HepG2 (cell line): Measurements from ENCODE around the gene CFL1. TPM values are rescaled to one million over a fixed set of nuclear protein-coding genes. Genes with fewer than 3 reads are reported as not detected.

Experiments used
- IKZF5 ChIP-seq: IDR thresholded peaks from 2 replicates; pipeline ENCODE4 v1.6.1; 2018; ENCODE audit warnings: missing genetic modification reagents, mild to moderate bottlenecking, missing compliant biosample characterization
- JDP2 ChIP-seq: sonication (generic); formaldehyde crosslinking; IDR thresholded peaks from 2 replicates; pipeline ENCODE4 v1.8.1; 2022; ENCODE audit warnings: missing genetic modification reagents, borderline replicate concordance
- KMT2A ChIP-seq: sonication (generic); formaldehyde crosslinking; IDR thresholded peaks from 2 replicates; pipeline ENCODE4 v1.4.0; 2020; ENCODE audit warnings: missing genetic modification reagents
- MTA1 ChIP-seq: sonication (generic); formaldehyde crosslinking; IDR thresholded peaks from 2 replicates; pipeline ENCODE4 v1.4.0; 2020; ENCODE audit warnings: missing genetic modification reagents, mild to moderate bottlenecking, borderline replicate concordance
- MTF1 ChIP-seq: sonication (generic); formaldehyde crosslinking; IDR thresholded peaks from 2 replicates; pipeline ENCODE4 v1.5.0; 2020; ENCODE audit warnings: missing genetic modification reagents
- NR2F1 ChIP-seq, 2 experiments: fragments of 450-650 bp in 1 of 2; formaldehyde crosslinking in 1 of 2; IDR thresholded peaks; 2 replicates each; pipeline versions ENCODE4 v1.5.0 to v1.6.1; 2016 to 2020; ENCODE audit warnings: mild to moderate bottlenecking in 1 of 2, missing compliant biosample characterization in 1 of 2, missing genetic modification reagents in 1 of 2, moderate library complexity in 1 of 2
- PHF20 ChIP-seq: sonication (generic); formaldehyde crosslinking; IDR thresholded peaks from 2 replicates; pipeline ENCODE4 v1.5.0; 2020; ENCODE audit warnings: mild to moderate bottlenecking, missing genetic modification reagents
- SIX4 ChIP-seq: sonication (generic); formaldehyde crosslinking; IDR thresholded peaks from 2 replicates; pipeline ENCODE4 v1.4.0; 2020; ENCODE audit warnings: missing genetic modification reagents
- SP1 ChIP-seq, 2 experiments: fragments of 450-650 bp in 1 of 2; sonication (generic) in 1 of 2; formaldehyde crosslinking in 1 of 2; IDR thresholded peaks; 2 replicates each; pipeline versions ENCODE4 v1.4.0 to v1.6.1; 2016 to 2020; ENCODE audit warnings: missing genetic modification reagents in 1 of 2
- TCF7 ChIP-seq: sonication (generic); IDR thresholded peaks from 2 replicates; pipeline ENCODE4 v1.6.1; 2016; ENCODE audit warnings: antibody characterized with exemption, low read depth
- ZFP36L2 ChIP-seq: sonication (generic); formaldehyde crosslinking; IDR thresholded peaks from 2 replicates; pipeline ENCODE4 v1.4.0; 2020; ENCODE audit warnings: missing genetic modification reagents
- ZNF207 ChIP-seq: fragments of 450-650 bp; IDR thresholded peaks from 2 replicates; pipeline ENCODE4 v1.6.1; 2016; ENCODE audit warnings: antibody characterized with exemption, borderline replicate concordance
- ZNF224 ChIP-seq: sonication (generic); formaldehyde crosslinking; IDR thresholded peaks from 2 replicates; pipeline ENCODE4 v1.5.0; 2020; ENCODE audit warnings: mild to moderate bottlenecking, missing genetic modification reagents
- ZNF354B ChIP-seq: sonication (generic); formaldehyde crosslinking; IDR thresholded peaks from 2 replicates; pipeline ENCODE4 v1.8.0; 2022; ENCODE audit warnings: mild to moderate bottlenecking, missing genetic modification reagents
- ZNF441 ChIP-seq: sonication (generic); formaldehyde crosslinking; IDR thresholded peaks from 2 replicates; pipeline ENCODE4 v1.7.0; 2021; ENCODE audit warnings: missing genetic modification reagents, borderline replicate concordance
- ZNF574 ChIP-seq: sonication (generic); formaldehyde crosslinking; IDR thresholded peaks from 2 replicates; pipeline ENCODE4 v1.4.0; 2020; ENCODE audit warnings: missing genetic modification reagents
- polyA plus RNA-seq, 8 experiments: library from polyadenylated mRNA; depleted of rRNA in 3 of 8; stranded (reverse) in 7 of 8; unstranded in 1 of 8; fragments of >200 nt; fragmentation: Illumina TruSeq in 4 of 8; extraction: Trizol in 4 of 8; gene quantifications; 2 replicates each; pipeline versions ENCODE4 v1.2.1 to v1.2.3, GENCODE V29; 2011 to 2016; ENCODE audit warnings: low read depth in 4 of 8, missing spikeins in 1 of 8, mixed read lengths in 1 of 8; ENCODE audit not compliant: insufficient read depth in 1 of 8
- total RNA-seq, 5 experiments: library from RNA; depleted of rRNA; stranded (reverse); fragments of >200 nt; fragmentation: Illumina TruSeq; extraction: Trizol; gene quantifications; 2 replicates each; pipeline ENCODE4 v1.2.3, GENCODE V29; 2016; ENCODE audit warnings: low read depth in 1 of 5
- TF ChIP-seq, protein P1 (sequence below): sonication (generic); formaldehyde crosslinking; IDR thresholded peaks from 2 replicates; pipeline ENCODE4; 2020; ENCODE audit warnings: missing genetic modification reagents, mild to moderate bottlenecking, borderline replicate concordance
- TF ChIP-seq, protein P2 (sequence below): sonication (generic); formaldehyde crosslinking; IDR thresholded peaks from 2 replicates; pipeline ENCODE4 v1.5.0; 2020; ENCODE audit warnings: missing genetic modification reagents
- TF ChIP-seq, protein P3 (sequence below): sonication (generic); formaldehyde crosslinking; IDR thresholded peaks from 2 replicates; pipeline ENCODE4 v1.8.0; 2022; ENCODE audit warnings: missing genetic modification reagents, low read depth, mild to moderate bottlenecking, borderline replicate concordance

The CFL1 gene
- total and polyA plus RNA-seq, 2 of the 13 experiments (the other 11 are each of a cell fraction or from before 2014, with no cell fraction given), result 379 to 383 TPM

GRCh38 chr11:65900125-65900898 is 42.3 kb upstream of the CFL1 start, which contains the start of gene FOSL1 (continued):
- TF ChIP-seq, protein P1, sequence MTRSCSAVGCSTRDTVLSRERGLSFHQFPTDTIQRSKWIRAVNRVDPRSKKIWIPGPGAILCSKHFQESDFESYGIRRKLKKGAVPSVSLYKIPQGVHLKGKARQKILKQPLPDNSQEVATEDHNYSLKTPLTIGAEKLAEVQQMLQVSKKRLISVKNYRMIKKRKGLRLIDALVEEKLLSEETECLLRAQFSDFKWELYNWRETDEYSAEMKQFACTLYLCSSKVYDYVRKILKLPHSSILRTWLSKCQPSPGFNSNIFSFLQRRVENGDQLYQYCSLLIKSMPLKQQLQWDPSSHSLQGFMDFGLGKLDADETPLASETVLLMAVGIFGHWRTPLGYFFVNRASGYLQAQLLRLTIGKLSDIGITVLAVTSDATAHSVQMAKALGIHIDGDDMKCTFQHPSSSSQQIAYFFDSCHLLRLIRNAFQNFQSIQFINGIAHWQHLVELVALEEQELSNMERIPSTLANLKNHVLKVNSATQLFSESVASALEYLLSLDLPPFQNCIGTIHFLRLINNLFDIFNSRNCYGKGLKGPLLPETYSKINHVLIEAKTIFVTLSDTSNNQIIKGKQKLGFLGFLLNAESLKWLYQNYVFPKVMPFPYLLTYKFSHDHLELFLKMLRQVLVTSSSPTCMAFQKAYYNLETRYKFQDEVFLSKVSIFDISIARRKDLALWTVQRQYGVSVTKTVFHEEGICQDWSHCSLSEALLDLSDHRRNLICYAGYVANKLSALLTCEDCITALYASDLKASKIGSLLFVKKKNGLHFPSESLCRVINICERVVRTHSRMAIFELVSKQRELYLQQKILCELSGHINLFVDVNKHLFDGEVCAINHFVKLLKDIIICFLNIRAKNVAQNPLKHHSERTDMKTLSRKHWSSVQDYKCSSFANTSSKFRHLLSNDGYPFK (CRISPR knock-in tag), result no peak
- TF ChIP-seq ZNF207 (no peak), IKZF5 (peak; percentile 62; the same call in 1 of the 2 replicates), SP1 (IDR thresholded peaks at IDR 0.05) (no peak), SP1 (CRISPR knock-in tag; IDR thresholded peaks at IDR 0.05) (peak; percentile 88), ZNF441 (CRISPR knock-in tag) (no peak), PHF20 (CRISPR knock-in tag) (no peak), TCF7 (no peak), ZNF224 (CRISPR knock-in tag) (no peak), ZNF354B (CRISPR knock-in tag) (no peak), ZNF574 (CRISPR knock-in tag) (peak; percentile 36; the same call in 1 of the 2 replicates), NR2F1 (CRISPR knock-in tag; IDR thresholded peaks at IDR 0.05) (no peak), ZFP36L2 (no peak), KMT2A (CRISPR knock-in tag) (peak; percentile 37; the same call in 1 of the 2 replicates), MTF1 (CRISPR knock-in tag) (no peak), JDP2 (CRISPR knock-in tag) (no peak), SIX4 (CRISPR knock-in tag) (no peak), MTA1 (CRISPR knock-in tag) (no peak)
- TF ChIP-seq, protein P2, sequence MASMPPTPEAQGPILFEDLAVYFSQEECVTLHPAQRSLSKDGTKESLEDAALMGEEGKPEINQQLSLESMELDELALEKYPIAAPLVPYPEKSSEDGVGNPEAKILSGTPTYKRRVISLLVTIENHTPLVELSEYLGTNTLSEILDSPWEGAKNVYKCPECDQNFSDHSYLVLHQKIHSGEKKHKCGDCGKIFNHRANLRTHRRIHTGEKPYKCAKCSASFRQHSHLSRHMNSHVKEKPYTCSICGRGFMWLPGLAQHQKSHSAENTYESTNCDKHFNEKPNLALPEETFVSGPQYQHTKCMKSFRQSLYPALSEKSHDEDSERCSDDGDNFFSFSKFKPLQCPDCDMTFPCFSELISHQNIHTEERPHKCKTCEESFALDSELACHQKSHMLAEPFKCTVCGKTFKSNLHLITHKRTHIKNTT (CRISPR knock-in tag), result no peak
- TF ChIP-seq, protein P3, sequence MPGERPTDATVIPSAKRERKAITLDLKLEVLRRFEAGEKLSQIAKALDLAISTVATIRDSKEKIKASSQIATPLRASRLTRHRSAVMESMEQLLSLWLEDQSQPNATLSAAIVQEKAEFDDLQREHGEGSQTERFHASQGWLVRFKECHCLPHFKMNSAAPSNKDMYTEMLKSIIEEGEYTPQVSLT (CRISPR knock-in tag), result no peak
